ENCODE results near the gene KLHL5.

GRCh38 chr4:39030725-39031124 is 31.3 kb upstream of the KLHL5 start:
- TF ChIP-seq CTCF (IDR thresholded peaks at IDR 0.05) (no peak), POLR2A (IDR thresholded peaks at IDR 0.05) (no peak)
